Neuron (in vitro differentiated cells): ENCODE results near the gene IRF3.

Source experiments
- H2AFZ ChIP-seq: one replicate; pipeline ENCODE4 v1.6.1; 2013; ENCODE audit warnings: low read depth, mild to moderate bottlenecking, inconsistent platforms, low read length, moderate library complexity
- H3K27me3 ChIP-seq: one replicate; pipeline ENCODE4 v1.6.1; 2013; ENCODE audit warnings: low read length; ENCODE audit not compliant: insufficient read depth
- H3K36me3 ChIP-seq: one replicate; pipeline ENCODE4 v1.6.1; 2013; ENCODE audit warnings: low read length; ENCODE audit not compliant: insufficient read depth
- H3K4me1 ChIP-seq: one replicate; pipeline ENCODE4 v1.6.1; 2013; ENCODE audit warnings: low read length; ENCODE audit not compliant: insufficient read depth
- H3K4me3 ChIP-seq: 2 replicates; pipeline ENCODE4 v1.5.1; 2013; ENCODE audit warnings: mild to moderate bottlenecking, low read length, moderate library complexity
- H3K9me3 ChIP-seq: one replicate; pipeline ENCODE4 v1.6.1; 2013; ENCODE audit warnings: low read length

The IRF3 gene

DNA sequence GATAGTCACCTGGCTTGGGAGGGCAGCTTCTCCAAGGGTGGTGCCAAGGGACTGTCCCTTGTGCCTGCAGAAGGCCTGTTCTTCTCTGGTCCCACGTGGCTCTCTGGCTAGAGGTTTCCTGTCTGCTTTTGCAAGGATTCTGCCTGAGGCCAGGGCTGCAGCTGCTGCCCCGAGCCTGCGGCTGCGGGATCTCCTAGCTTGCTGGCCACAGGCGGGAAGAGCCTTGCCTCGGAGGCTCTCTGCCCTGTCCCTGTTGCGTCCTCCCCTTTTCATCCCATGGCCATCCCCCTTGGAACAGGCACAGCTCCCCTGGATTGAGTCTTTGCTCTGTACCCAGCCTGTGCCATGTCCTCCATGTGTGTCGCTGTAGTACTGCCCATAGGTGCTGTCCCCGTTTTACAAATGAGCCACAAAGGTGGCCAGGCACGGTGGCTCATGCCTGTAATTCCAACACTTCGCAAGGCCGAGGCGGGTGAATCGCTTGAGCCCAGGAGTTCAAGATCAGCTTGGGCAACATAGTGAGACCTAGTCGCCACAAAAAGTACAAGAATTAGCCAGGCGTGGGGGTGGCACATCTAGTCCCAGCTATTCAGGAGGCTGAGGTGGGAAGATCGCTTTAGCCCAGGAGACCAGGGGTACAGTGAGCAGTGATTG, 9.1 kb downstream of the IRF3 start:
- Histone ChIP-seq H3K36me3 (peaks cover 86% of the 10 kb centered on the region), H3K4me1 (no peaks in the 10 kb centered on the region), H2AFZ (no peak overlapping the region), H3K27me3 (no peaks in the 10 kb centered on the region), H3K9me3 (peaks cover 4% of the 10 kb centered on the region), H3K4me3 (no peak overlapping the region)

DNA sequence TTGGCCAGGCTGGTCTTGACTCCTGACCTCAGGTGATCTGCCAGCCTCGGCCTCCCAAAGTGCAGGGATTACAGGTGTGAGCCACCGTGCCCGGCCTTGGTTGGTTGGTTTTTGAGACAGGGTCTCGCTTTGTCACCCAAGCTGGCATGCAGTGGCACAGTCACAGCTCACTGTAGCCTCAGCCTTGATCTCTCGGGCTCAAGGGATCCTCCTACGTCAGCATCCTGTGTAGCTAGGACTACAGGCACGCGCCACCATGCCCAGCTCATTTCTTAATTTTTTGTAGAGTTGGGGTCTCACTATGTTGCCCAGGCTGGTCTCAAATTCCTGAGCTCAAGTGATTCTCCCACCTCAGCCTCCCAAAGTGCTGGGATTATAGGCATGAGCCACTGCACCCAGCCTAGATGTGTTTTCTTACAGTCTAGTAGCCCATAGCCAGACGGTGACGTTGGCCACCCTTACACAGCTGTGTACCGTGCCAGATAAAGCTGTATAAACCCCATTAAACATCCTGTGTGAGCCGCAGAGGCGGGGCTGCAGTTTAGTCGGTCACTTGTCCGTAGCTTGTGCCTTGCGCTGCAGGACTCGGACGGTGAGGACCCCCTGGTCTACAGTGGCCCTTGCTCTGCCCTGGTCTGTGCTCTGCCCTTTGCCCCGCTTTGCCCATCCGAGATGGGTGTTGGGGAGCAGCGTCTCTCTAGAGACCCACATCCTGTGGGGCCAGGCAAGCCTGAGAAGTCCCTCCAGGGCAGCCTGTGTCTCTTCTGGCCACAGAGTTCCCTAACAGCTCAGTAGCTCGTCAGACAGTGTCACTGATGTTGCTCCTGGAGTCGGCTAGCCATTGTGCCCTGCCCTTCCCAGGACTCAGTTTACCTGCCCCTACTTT, 9.8 kb downstream of the IRF3 start:
- Histone ChIP-seq H2AFZ (no peak overlapping the region), H3K4me1 (no peaks in the 10 kb centered on the region), H3K9me3 (peaks cover 4% of the 10 kb centered on the region), H3K27me3 (no peaks in the 10 kb centered on the region), H3K36me3 (peaks cover 85% of the 10 kb centered on the region), H3K4me3 (no peak overlapping the region)

DNA sequence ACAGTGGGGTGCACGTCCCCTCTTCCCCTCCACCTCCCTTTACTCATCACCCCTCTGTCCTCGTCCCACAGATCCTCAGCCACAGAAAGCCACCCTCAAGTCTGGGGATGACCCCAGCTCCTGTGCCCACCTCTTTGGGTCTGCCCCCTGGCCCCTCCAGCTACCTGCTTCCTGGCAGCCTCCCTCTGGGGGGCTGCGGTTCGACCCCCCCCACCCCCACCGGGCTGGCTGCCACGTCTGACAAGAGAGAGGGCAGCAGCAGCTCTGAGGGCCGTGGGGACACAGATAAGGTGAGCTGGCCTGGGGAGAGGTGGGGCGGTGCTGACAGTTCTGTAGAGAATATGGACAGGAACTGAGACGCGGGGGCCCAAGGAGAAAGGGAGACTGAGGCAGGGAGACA, 11.1 kb downstream of the IRF3 start:
- H3K9me3 ChIP-seq: no peaks in the 10 kb centered on the region
- peaks cover 85% of the 10 kb centered on the region for H3K36me3 ChIP-seq
- H3K27me3 ChIP-seq: no peaks in the 10 kb centered on the region
- H2AFZ ChIP-seq: no peak overlapping the region
- H3K4me1 ChIP-seq: no peaks in the 10 kb centered on the region
- no peak overlapping the region for H3K4me3 ChIP-seq

DNA sequence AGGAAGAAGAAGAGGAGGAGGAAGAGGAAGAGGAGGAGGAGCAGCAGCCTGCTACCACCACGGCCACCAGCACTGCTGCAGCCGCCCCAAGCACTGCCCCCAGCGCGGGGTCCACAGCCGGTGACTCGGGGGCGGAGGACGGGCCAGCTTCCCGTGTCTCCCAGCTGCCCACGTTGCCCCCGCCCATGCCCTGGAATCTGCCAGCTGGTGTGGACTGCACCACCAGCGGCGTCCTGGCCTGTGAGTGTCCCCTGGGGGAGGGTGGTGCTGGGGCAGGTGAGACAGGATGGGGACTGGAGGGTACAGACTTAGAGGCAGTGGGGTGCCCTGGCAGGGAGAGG, 12.2 kb downstream of the IRF3 start:
- no peaks in the 10 kb centered on the region for H3K4me1 ChIP-seq
- no peaks in the 10 kb centered on the region for H3K9me3 ChIP-seq
- H3K36me3 ChIP-seq: peaks cover 79% of the 10 kb centered on the region

DNA sequence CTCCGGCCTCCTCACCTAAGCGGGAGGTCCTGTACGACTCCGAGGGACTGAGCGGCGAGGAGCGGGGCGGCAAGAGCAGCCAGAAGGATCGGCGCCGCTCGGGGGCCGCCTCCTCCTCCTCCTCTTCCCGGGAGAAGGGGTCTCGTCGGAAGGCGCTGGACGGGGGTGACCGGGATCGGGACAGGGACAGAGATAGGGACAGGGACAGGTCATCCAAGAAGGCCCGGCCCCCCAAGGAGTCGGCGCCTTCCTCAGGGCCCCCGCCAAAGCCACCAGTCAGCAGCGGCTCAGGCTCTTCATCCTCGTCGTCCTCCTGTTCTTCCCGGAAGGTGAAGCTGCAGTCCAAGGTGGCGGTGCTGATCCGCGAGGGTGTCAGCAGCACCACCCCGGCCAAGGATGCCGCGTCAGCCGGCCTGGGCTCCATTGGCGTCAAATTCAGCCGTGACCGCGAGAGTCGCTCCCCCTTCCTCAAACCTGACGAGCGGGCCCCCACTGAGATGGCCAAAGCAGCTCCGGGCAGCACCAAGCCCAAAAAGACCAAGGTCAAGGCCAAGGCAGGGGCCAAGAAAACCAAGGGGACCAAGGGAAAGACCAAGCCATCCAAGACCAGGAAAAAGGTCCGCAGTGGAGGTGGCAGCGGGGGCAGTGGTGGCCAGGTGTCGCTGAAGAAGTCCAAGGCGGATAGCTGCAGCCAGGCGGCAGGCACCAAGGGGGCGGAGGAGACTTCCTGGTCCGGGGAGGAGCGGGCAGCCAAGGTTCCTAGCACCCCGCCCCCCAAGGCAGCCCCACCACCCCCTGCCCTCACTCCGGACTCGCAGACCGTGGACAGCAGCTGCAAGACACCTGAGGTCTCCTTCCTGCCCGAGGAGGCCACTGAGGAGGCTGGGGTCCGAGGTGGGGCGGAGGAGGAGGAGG, 12.8 kb downstream of the IRF3 start:
- Histone ChIP-seq H2AFZ (no peak overlapping the region), H3K36me3 (peaks cover 74% of the 10 kb centered on the region), H3K4me3 (no peak overlapping the region), H3K9me3 (no peaks in the 10 kb centered on the region), H3K4me1 (no peaks in the 10 kb centered on the region), H3K27me3 (no peaks in the 10 kb centered on the region)

More for the DNA sequence above, 12.2 kb downstream of the IRF3 start:
- H3K27me3 ChIP-seq: no peaks in the 10 kb centered on the region
- no peak overlapping the region for H3K4me3 ChIP-seq
- H2AFZ ChIP-seq: no peak overlapping the region

DNA sequence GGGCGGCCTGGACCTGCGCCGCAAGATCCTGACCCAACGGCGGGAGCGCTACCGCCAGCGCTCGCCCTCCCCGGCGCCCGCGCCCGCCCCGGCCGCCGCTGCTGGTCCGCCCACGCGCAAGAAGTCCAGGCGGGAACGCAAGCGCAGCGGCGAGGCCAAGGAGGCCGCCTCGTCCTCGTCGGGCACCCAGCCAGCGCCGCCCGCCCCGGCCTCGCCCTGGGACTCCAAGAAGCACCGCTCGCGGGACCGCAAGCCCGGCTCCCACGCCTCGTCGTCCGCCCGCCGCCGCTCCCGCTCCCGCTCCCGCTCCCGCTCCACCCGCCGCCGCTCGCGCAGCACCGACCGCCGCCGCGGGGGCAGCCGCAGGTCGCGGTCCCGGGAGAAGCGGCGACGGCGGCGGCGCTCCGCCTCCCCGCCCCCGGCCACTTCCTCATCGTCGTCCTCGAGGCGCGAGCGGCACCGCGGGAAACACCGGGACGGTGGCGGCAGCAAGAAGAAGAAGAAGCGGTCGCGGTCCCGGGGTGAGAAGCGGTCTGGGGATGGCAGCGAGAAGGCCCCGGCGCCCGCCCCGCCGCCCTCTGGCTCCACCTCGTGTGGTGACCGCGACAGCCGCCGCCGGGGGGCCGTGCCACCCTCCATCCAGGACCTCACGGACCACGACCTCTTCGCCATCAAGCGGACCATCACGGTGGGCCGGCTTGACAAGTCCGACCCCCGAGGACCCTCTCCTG, 13.7 kb downstream of the IRF3 start:
- Histone ChIP-seq H3K36me3 (peaks cover 76% of the 10 kb centered on the region), H3K27me3 (no peaks in the 10 kb centered on the region), H3K4me3 (no peak overlapping the region), H3K9me3 (no peaks in the 10 kb centered on the region), H3K4me1 (no peaks in the 10 kb centered on the region), H2AFZ (no peak overlapping the region)

DNA sequence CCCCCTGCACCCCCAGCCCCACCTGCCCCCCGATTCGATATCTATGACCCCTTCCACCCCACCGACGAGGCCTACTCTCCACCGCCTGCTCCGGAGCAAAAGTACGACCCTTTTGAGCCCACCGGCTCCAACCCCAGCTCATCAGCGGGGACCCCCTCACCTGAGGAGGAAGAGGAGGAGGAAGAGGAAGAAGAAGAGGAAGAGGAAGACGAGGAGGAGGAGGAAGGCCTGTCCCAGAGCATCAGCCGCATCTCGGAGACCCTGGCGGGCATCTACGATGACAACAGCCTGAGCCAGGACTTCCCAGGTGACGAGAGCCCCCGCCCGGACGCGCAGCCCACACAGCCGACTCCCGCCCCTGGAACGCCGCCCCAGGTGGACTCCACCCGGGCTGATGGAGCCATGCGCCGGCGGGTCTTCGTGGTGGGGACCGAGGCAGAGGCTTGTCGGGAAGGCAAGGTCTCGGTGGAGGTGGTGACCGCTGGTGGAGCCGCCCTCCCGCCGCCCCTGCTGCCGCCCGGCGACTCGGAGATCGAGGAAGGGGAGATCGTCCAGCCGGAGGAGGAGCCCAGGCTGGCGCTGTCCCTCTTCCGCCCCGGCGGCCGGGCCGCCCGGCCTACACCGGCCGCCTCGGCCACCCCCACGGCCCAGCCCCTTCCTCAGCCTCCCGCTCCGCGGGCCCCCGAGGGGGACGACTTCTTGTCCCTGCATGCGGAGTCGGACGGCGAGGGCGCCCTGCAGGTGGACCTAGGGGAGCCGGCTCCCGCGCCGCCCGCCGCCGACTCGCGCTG, 14.4 kb downstream of the IRF3 start:
- Histone ChIP-seq H3K9me3 (no peaks in the 10 kb centered on the region), H3K4me3 (no peak overlapping the region), H3K4me1 (no peaks in the 10 kb centered on the region), H3K36me3 (peaks cover 77% of the 10 kb centered on the region), H2AFZ (no peak overlapping the region), H3K27me3 (no peaks in the 10 kb centered on the region)

DNA sequence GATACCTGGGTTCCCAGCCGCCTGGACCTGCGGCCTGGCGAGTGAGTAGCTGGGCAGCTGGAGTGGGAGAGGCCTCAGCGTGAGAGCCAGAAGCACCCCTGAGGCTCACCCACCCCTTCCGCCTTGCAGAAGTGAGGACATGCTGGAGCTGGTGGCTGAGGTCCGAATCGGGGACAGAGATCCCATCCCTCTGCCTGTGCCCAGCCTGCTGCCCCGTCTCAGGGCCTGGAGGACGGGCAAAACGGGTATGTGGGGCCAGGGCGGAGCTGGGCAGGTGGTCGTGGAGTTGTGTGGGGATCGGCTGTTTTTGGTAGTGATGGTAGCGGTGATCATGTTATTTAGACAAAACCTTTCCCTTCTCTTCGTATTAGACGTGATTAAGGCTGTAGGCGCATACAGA, 19.1 kb downstream of the IRF3 start:
- Histone ChIP-seq H2AFZ (no peak overlapping the region), H3K4me3 (no peak overlapping the region), H3K27me3 (no peaks in the 10 kb centered on the region), H3K36me3 (peaks cover 55% of the 10 kb centered on the region), H3K9me3 (no peaks in the 10 kb centered on the region), H3K4me1 (peaks cover 10% of the 10 kb centered on the region)

DNA sequence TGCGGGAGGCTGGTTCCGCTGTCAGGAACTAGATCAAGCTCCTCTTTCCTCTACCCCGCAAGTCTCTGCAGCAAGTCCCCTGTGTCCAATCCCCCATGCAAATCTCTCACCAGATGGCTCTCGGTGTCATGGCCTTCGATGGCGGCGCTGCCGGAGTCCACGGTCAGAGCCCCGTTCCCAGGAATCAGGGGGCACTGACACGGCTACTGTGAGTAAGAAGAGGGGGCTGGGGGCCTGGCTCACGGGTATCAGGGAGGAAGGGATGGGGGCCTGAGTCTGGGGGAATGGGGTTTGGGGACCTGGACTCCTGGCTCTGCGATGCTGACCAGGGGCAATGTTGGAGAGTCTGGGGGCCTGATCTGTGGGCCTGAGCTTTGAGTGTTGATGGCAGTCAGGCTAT, 19.7 kb downstream of the IRF3 start:
- Histone ChIP-seq H3K9me3 (no peaks in the 10 kb centered on the region), H3K36me3 (peaks cover 51% of the 10 kb centered on the region), H3K27me3 (no peaks in the 10 kb centered on the region), H2AFZ (no peak overlapping the region), H3K4me1 (peaks cover 16% of the 10 kb centered on the region), H3K4me3 (no peak overlapping the region)

DNA sequence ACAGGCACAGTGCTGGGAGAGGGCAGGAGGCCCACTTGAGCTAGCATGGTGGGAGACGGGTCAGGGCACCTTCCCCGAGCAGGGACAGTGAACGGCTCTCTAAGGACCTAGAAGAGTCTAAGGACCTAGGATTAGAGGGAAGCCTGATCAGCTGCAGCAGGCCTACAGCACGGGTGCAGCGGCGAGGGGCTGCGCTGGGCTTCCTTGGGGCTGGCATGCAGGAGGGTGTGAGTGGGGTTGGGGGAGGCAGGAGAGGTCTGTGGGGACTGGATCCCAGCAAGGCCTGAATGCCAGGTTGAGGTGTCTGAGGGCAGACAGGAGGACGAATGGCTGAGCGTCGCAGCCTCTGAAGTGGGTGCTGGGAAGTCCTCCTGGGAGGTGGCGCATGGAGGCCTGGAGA, 20.1 kb downstream of the IRF3 start:
- Histone ChIP-seq H3K27me3 (no peaks in the 10 kb centered on the region), H2AFZ (no peak overlapping the region), H3K4me3 (no peak overlapping the region), H3K36me3 (peaks cover 48% of the 10 kb centered on the region), H3K4me1 (peaks cover 18% of the 10 kb centered on the region), H3K9me3 (no peaks in the 10 kb centered on the region)

DNA sequence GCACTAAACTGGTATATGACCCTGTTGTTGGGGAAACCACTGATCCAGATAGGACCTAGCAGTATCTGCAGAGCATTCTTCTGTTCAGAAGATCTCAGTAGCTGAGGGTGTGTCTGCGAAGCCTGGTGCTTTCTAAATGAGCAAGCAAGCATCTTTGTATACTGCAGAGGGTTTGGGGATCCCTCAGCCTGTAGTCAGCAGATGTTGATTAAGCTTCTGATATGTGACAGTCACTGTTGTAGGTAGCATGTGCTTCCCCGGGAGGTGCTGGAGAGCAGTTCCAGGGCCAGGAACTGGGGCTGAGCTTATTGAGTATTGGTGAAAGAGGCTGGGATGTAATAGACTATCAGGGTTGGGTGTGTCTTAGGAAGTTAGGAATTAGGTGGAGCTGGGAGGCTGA, 22.2 kb downstream of the IRF3 start:
- peak overlapping the region; percentile 99 for H3K4me3 ChIP-seq
- H2AFZ ChIP-seq: no peak overlapping the region
- H3K27me3 ChIP-seq: no peaks in the 10 kb centered on the region
- peaks cover 24% of the 10 kb centered on the region for H3K4me1 ChIP-seq
- H3K9me3 ChIP-seq: no peaks in the 10 kb centered on the region
- peaks cover 33% of the 10 kb centered on the region for H3K36me3 ChIP-seq

DNA sequence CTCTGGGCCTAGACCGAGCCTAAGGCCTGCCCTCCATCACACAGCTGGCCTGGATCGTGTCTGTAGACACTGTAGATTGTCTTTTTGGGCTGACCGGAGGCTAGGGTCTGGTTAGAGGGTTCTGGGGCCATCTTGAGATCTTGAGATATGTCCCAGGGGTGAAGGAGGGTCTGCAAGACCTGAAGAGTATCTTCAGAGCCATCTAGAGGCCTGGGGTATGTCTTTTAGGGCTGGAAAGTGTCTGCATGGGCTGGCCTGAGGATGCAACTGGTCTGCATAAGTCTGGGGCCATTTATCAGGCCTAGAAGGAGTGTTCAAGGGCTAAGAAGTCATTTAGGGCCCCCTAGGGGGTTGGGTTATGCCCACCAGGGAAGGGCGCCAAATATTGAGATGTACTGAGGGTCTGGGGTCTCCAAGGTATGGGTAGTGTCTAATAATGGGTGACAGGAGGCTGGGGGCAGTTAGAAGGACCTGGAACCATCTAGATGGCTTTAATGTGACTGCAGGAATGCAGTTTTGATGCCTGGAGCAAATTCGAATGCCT, 23.1 kb downstream of the IRF3 start:
- Histone ChIP-seq H2AFZ (no peak overlapping the region), H3K36me3 (peaks cover 30% of the 10 kb centered on the region), H3K4me3 (peak overlapping the region; percentile 99), H3K27me3 (no peaks in the 10 kb centered on the region), H3K4me1 (peaks cover 32% of the 10 kb centered on the region), H3K9me3 (no peaks in the 10 kb centered on the region)
